ENCODE results near the gene TIGD1.

The TIGD1 gene

DNA sequence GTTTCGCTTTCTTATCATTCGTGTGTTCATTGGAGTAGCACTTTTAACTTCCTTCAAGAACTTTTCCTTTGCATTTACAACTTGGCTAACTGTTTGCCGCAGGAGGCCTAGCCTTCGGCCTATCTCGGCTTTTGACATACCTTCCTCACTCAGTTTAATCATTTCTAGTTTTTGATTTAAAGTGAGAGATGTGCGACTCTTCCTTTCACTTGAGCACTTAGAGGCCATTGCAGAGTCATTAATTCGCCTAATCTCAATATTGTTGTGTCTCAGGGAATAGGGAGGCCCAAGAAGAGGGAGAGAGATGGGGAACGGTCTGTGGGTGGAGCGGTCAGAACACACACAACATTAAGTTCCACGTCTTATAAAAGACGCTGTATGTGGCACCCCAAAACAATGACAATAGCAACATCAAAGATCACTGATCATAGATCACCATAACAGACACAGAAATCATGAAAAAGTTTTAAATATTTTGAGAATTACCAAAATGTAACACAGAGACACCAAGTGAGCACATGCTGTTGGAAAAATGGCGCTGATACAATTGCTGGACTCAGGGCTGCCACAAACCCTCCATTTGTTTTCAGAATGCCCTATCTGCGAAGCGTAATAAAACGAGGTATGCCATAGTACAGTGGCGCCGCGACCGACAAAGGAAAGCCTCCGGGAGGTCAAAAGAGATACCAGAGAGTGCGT is 553 bp downstream of the TIGD1 start:
- peak overlapping the region; percentile 86 for H2AFZ ChIP-seq (ENCODE audit: low read depth, low read length)

DNA sequence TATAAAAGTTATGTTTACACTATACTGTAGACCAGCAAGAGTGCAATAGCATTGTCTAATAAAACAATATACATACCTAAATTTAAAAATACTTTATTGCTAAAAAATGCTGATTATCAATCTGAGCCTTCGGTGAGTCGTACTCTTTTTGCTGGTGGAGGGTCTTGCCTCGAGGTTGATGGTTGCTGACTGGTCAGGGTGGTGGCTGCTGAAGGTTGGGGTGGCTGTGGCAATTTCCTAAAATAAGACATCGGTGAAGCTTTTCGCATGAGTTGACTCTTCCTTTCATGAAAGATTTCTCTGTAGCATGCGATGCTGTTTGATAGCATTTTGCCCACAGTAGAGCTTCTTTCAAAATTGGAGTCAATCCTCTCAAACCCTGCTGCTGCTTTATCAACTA is 2.4 kb downstream of the TIGD1 start:
- no peaks in the 10 kb centered on the region for H3K27me3 ChIP-seq (ENCODE audit: low read depth, low read length)
- TF ChIP-seq EZH2phosphoT487 (IDR thresholded peaks at IDR 0.05; ENCODE audit: low read depth): no peak
- TF ChIP-seq, protein P1, sequence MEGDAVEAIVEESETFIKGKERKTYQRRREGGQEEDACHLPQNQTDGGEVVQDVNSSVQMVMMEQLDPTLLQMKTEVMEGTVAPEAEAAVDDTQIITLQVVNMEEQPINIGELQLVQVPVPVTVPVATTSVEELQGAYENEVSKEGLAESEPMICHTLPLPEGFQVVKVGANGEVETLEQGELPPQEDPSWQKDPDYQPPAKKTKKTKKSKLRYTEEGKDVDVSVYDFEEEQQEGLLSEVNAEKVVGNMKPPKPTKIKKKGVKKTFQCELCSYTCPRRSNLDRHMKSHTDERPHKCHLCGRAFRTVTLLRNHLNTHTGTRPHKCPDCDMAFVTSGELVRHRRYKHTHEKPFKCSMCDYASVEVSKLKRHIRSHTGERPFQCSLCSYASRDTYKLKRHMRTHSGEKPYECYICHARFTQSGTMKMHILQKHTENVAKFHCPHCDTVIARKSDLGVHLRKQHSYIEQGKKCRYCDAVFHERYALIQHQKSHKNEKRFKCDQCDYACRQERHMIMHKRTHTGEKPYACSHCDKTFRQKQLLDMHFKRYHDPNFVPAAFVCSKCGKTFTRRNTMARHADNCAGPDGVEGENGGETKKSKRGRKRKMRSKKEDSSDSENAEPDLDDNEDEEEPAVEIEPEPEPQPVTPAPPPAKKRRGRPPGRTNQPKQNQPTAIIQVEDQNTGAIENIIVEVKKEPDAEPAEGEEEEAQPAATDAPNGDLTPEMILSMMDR (IDR thresholded peaks at IDR 0.05; ENCODE audit: low read depth, low read length): no peak
- no peak overlapping the region for H3K4me2 ChIP-seq (ENCODE audit: low read length)
- H3K4me3 ChIP-seq (ENCODE audit: low read length): no peak overlapping the region
- H3K27ac ChIP-seq (ENCODE audit: low read length): no peak overlapping the region
- 0 out of 2 replicates have a peak, but pooled peaks cover 4% of the 10 kb centered on the region for H4K20me1 ChIP-seq (ENCODE audit: insufficient read depth, low read length)
- H3K4me1 ChIP-seq (ENCODE audit: low read length): peaks cover 7% of the 10 kb centered on the region
- no peaks in the 10 kb centered on the region for H3K9me3 ChIP-seq (ENCODE audit: insufficient read depth, low read length)
- peaks cover 14% of the 10 kb centered on the region for H3K36me3 ChIP-seq (replicated peaks; ENCODE audit: low read depth, low read length)
- H2AFZ ChIP-seq (ENCODE audit: low read depth, low read length): no peak overlapping the region
- H3K9ac ChIP-seq (ENCODE audit: low read length): no peak overlapping the region
- H3K79me2 ChIP-seq (ENCODE audit: low read length): peaks cover 60% of the 10 kb centered on the region

More for the DNA sequence above, 553 bp downstream of the TIGD1 start:
- peaks cover 17% of the 10 kb centered on the region for H3K36me3 ChIP-seq (replicated peaks; ENCODE audit: low read depth, low read length)
- H3K27me3 ChIP-seq (ENCODE audit: low read depth, low read length): no peaks in the 10 kb centered on the region
- H3K4me2 ChIP-seq (ENCODE audit: low read length): peak overlapping the region; percentile 84
- peak overlapping the region; percentile 92 for H3K4me3 ChIP-seq (ENCODE audit: low read length)
- no peaks in the 10 kb centered on the region for H3K9me3 ChIP-seq (ENCODE audit: insufficient read depth, low read length)
- peaks cover 7% of the 10 kb centered on the region for H3K4me1 ChIP-seq (ENCODE audit: low read length)
- H3K9ac ChIP-seq (ENCODE audit: low read length): peak overlapping the region; percentile 92
- no peak for TF ChIP-seq EZH2phosphoT487 (IDR thresholded peaks at IDR 0.05; ENCODE audit: low read depth)
- TF ChIP-seq, protein P1 (IDR thresholded peaks at IDR 0.05; ENCODE audit: low read depth, low read length): no peak
- peaks cover 78% of the 10 kb centered on the region for H3K79me2 ChIP-seq (ENCODE audit: low read length)
- H4K20me1 ChIP-seq (ENCODE audit: insufficient read depth, low read length): 0 out of 2 replicates have a peak, but pooled peaks cover 4% of the 10 kb centered on the region
- H3K27ac ChIP-seq (ENCODE audit: low read length): peak overlapping the region; percentile 82

GRCh38 chr2:232545511-232546375 is 4.6 kb downstream of the TIGD1 start:
- TF ChIP-seq, protein P1 (IDR thresholded peaks at IDR 0.05; ENCODE audit: low read depth, low read length): no peak
- H3K36me3 ChIP-seq (replicated peaks; ENCODE audit: low read depth, low read length): peaks cover 10% of the 10 kb centered on the region

GRCh38 chr2:232544674-232545073 is 5.7 kb downstream of the TIGD1 start:
- no peak overlapping the region for H3K4me2 ChIP-seq (ENCODE audit: low read length)
- H3K27ac ChIP-seq (ENCODE audit: low read length): no peak overlapping the region
- peaks cover 10% of the 10 kb centered on the region for H3K36me3 ChIP-seq (replicated peaks; ENCODE audit: low read depth, low read length)
- H2AFZ ChIP-seq (ENCODE audit: low read depth, low read length): no peak overlapping the region
- no peak overlapping the region for H3K4me3 ChIP-seq (ENCODE audit: low read length)
- TF ChIP-seq, protein P1 (IDR thresholded peaks at IDR 0.05; ENCODE audit: low read depth, low read length): no peak
- no peak for TF ChIP-seq EZH2phosphoT487 (IDR thresholded peaks at IDR 0.05; ENCODE audit: low read depth)
- no peaks in the 10 kb centered on the region for H3K4me1 ChIP-seq (ENCODE audit: low read length)
- no peaks in the 10 kb centered on the region for H4K20me1 ChIP-seq (ENCODE audit: insufficient read depth, low read length)
- H3K27me3 ChIP-seq (ENCODE audit: low read depth, low read length): no peaks in the 10 kb centered on the region
- H3K79me2 ChIP-seq (ENCODE audit: low read length): peaks cover 28% of the 10 kb centered on the region
- H3K9me3 ChIP-seq (ENCODE audit: insufficient read depth, low read length): no peaks in the 10 kb centered on the region
- no peak overlapping the region for H3K9ac ChIP-seq (ENCODE audit: low read length)

More at GRCh38 chr2:232545511-232546375, 4.6 kb downstream of the TIGD1 start:
- Histone ChIP-seq H3K4me3 (ENCODE audit: low read length) (no peak overlapping the region), H3K4me2 (ENCODE audit: low read length) (no peak overlapping the region), H3K79me2 (ENCODE audit: low read length) (peaks cover 38% of the 10 kb centered on the region), H4K20me1 (ENCODE audit: insufficient read depth, low read length) (no peaks in the 10 kb centered on the region), H2AFZ (ENCODE audit: low read depth, low read length) (no peak overlapping the region), H3K27ac (ENCODE audit: low read length) (no peak overlapping the region), H3K9me3 (ENCODE audit: insufficient read depth, low read length) (no peaks in the 10 kb centered on the region), H3K9ac (ENCODE audit: low read length) (no peak overlapping the region), H3K4me1 (ENCODE audit: low read length) (no peaks in the 10 kb centered on the region), H3K27me3 (ENCODE audit: low read depth, low read length) (no peaks in the 10 kb centered on the region)
